Loucy (cell line): ENCODE measurements around the gene UBXN6.

Source experiments
- H2AFZ ChIP-seq: fragments of 200-600 bp; sonication (generic); 2 replicates; pipeline ENCODE4 v1.6.0; 2016; ENCODE audit warnings: antibody characterized with exemption, mild to moderate bottlenecking, low read length, moderate library complexity
- H3F3A ChIP-seq: fragments of 200-600 bp; 2 replicates; pipeline ENCODE4 v1.6.0; 2016; ENCODE audit warnings: antibody characterized with exemption, low read depth, mild to moderate bottlenecking
- H3K27me3 ChIP-seq: fragments of 200-600 bp; sonication (generic); 2 replicates; pipeline ENCODE4 v1.6.1; 2014; ENCODE audit warnings: low read length, mild to moderate bottlenecking; ENCODE audit not compliant: insufficient read depth, poor library complexity, severe bottlenecking
- H3K36me3 ChIP-seq: fragments of 200-600 bp; sonication (generic); 2 replicates; pipeline ENCODE4 v1.6.1; 2016; ENCODE audit warnings: low read length; ENCODE audit not compliant: insufficient read depth
- H3K4me1 ChIP-seq: fragments of 200-600 bp; sonication (generic); 2 replicates; pipeline ENCODE4 v1.5.1; 2014; ENCODE audit warnings: low read length, mild to moderate bottlenecking; ENCODE audit not compliant: insufficient read depth, poor library complexity, severe bottlenecking
- H3K4me2 ChIP-seq: fragments of 200-600 bp; sonication (generic); 2 replicates; pipeline ENCODE4 v1.6.0; 2014; ENCODE audit warnings: antibody characterized with exemption, low read length, low read depth, mild to moderate bottlenecking; ENCODE audit not compliant: poor library complexity, severe bottlenecking
- H3K4me3 ChIP-seq: fragments of 200-600 bp; sonication (generic); 2 replicates; pipeline ENCODE4 v1.5.1; 2014; ENCODE audit warnings: low read length, mild to moderate bottlenecking, mixed read lengths; ENCODE audit not compliant: poor library complexity, severe bottlenecking
- H3K79me2 ChIP-seq: fragments of 200-600 bp; sonication (generic); 2 replicates; pipeline ENCODE4 v1.6.1; 2014; ENCODE audit warnings: low read length; ENCODE audit not compliant: insufficient read depth
- H3K9ac ChIP-seq: fragments of 200-600 bp; sonication (generic); 2 replicates; pipeline ENCODE4 v1.6.0; 2014; ENCODE audit warnings: mild to moderate bottlenecking, low read depth, low read length, moderate library complexity; ENCODE audit not compliant: poor library complexity, severe bottlenecking
- H3K9me2 ChIP-seq: fragments of 200-600 bp; sonication (generic); replicated peaks from 2 replicates; pipeline ENCODE4 v1.6.1; 2016; ENCODE audit warnings: low read depth, low read length, mixed read lengths
- H3K9me3 ChIP-seq: fragments of 200-600 bp; sonication (generic); 2 replicates; pipeline ENCODE4 v1.6.1; 2014; ENCODE audit warnings: mild to moderate bottlenecking, antibody characterized with exemption, low read length, low read depth; ENCODE audit not compliant: insufficient read depth
- H4K20me1 ChIP-seq: fragments of 200-600 bp; sonication (generic); 2 replicates; pipeline ENCODE4 v1.6.0; 2014; ENCODE audit warnings: antibody characterized with exemption, low read length, mild to moderate bottlenecking; ENCODE audit not compliant: insufficient read depth, poor library complexity, severe bottlenecking
- CTCF ChIP-seq: fragments of 200-600 bp; sonication (generic); conservative IDR thresholded peaks from 2 replicates; pipeline ENCODE4 v1.5.1; 2014; ENCODE audit warnings: mild to moderate bottlenecking, antibody characterized with exemption, low read length
- EZH2phosphoT487 ChIP-seq: fragments of 200-600 bp; IDR thresholded peaks from 2 replicates; pipeline ENCODE4 v1.6.1; 2018; ENCODE audit warnings: antibody characterized with exemption, mild to moderate bottlenecking, moderate library complexity, borderline replicate concordance

UBXN6 gene

GRCh38 chr19:4448147-4448985, 9.2 kb downstream of the UBXN6 start:
- Histone ChIP-seq H3K4me3 (no peak overlapping the region), H3K27me3 (no peaks in the 10 kb centered on the region), H2AFZ (no peak overlapping the region), H3K4me1 (no peaks in the 10 kb centered on the region), H3K4me2 (no peak overlapping the region), H3K36me3 (peaks cover 68% of the 10 kb centered on the region; the same call in 1 of the 2 replicates), H3K9me2 (no peaks in the 10 kb centered on the region), H4K20me1 (no peaks in the 10 kb centered on the region), H3F3A (no peaks in the 10 kb centered on the region), H3K9me3 (no peaks in the 10 kb centered on the region), H3K79me2 (no peaks in the 10 kb centered on the region), H3K9ac (no peak overlapping the region)
- TF ChIP-seq CTCF (no peak), EZH2phosphoT487 (no peak)

GRCh38 chr19:4447327-4448146, 10.1 kb downstream of the UBXN6 start:
- Histone ChIP-seq H2AFZ (no peak overlapping the region), H3K4me2 (no peak overlapping the region), H3K9me3 (no peaks in the 10 kb centered on the region), H3K27me3 (no peaks in the 10 kb centered on the region), H4K20me1 (no peaks in the 10 kb centered on the region), H3K9ac (no peak overlapping the region), H3K4me3 (no peak overlapping the region), H3K4me1 (no peaks in the 10 kb centered on the region), H3F3A (no peaks in the 10 kb centered on the region), H3K79me2 (no peaks in the 10 kb centered on the region), H3K9me2 (no peaks in the 10 kb centered on the region), H3K36me3 (peaks cover 70% of the 10 kb centered on the region; the same call in 1 of the 2 replicates)
- TF ChIP-seq EZH2phosphoT487: no peak
- TF ChIP-seq CTCF: no peak

- Histone ChIP-seq H3K4me2 (no peak overlapping the region), H3K79me2 (no peaks in the 10 kb centered on the region), H3F3A (no peaks in the 10 kb centered on the region), H3K9me3 (no peaks in the 10 kb centered on the region), H3K27me3 (no peaks in the 10 kb centered on the region), H3K4me1 (no peaks in the 10 kb centered on the region), H3K9ac (no peak overlapping the region), H2AFZ (no peak overlapping the region), H3K4me3 (no peak overlapping the region), H3K36me3 (peaks cover 69% of the 10 kb centered on the region; the same call in 1 of the 2 replicates), H4K20me1 (no peaks in the 10 kb centered on the region), H3K9me2 (no peaks in the 10 kb centered on the region)
- TF ChIP-seq EZH2phosphoT487 (no peak), CTCF (no peak)
Measured at GRCh38 chr19:4446704-4447200, 10.8 kb downstream of the UBXN6 start.
